ENCODE measurements around the gene VBP1.
"Not testable (repeated sequence)": the region's sequence is repeated elsewhere in the genome, so short reads cannot be mapped to it uniquely, and the experiment has no call there.

VBP1 gene, protein sequence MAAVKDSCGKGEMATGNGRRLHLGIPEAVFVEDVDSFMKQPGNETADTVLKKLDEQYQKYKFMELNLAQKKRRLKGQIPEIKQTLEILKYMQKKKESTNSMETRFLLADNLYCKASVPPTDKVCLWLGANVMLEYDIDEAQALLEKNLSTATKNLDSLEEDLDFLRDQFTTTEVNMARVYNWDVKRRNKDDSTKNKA

GRCh38 chrX:155216179-155216939 is at the start of gene VBP1:
Gene VBP1 (plus strand): TSS chrX:155216460. CDS start chrX:155216483, 23 bp downstream.
- peak; percentile 81 to 91 for DNase-seq

DNA sequence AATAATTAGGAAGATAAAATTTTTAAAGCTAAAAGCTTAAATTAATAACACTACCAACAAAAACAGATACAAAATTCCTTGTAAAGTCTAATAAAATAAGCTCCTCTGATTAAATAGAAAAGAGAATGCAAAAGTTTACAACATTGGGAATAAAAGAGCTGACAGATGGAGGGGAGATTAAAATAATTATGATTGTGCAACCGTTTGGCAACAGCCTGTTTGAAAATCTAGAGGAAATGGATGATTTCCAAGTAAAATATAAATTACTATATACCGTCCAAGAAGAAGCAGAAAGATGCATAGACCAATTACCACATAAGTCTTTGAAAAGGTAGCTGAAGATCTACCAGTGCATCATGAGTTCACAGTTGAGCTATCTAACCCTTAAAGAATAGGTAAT is 46.4 kb upstream of the VBP1 start:
- no peak for DNase-seq

DNA sequence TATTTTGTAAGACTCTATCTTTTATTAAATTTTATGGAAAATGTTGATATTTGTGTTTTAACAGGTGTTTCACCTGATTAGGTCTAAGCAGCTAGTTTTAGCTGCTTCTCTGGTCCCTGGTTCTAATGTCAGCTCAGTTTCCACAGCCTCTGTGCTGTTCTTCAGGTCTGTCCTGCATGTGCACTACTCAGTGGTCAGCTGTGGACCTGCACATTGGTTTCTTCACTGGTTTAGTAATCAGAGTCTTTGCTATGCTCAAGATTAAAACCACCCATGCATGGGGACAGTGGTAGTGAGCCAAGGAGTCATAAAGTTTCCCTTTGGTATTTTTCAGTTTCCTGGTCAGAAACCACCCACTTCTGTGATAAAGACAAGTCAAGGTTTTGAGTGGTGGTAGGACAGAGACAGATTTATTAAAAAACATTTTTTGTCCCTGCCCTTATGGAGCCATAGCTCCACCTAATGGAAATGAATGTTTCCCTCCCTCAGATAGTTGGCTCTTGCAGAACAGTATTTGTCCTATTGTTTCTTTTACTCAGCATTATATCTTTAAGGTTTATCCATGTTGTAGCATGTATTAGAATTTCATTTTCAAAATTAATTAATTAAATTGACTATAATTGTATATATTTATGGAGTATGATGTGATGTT is 36.8 kb upstream of the VBP1 start:
- no peak for DNase-seq

DNA sequence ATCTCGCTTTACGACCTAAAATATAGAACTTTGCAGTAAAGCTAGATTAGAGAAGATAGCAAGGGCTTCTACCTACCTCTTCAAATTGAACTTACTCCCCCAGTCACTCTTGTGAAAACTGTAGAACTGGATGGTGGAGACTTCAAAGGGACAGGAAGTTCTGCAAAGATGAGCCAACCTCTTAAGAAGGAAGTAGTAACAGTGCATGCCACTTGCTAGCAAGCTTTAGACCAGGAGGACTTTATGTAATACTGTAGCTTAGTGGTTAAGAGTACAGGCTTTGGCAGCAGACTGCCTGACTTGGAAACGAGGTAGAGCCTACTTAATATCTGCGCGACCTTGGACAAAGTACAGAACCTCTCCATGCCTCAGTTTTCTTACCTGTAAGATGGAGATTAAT is 27.5 kb upstream of the VBP1 start:
- DNase-seq, result no peak

- DNase-seq, result no peak
Measured at GRCh38 chrX:155211208-155211607, 5.1 kb upstream of the VBP1 start.

DNA sequence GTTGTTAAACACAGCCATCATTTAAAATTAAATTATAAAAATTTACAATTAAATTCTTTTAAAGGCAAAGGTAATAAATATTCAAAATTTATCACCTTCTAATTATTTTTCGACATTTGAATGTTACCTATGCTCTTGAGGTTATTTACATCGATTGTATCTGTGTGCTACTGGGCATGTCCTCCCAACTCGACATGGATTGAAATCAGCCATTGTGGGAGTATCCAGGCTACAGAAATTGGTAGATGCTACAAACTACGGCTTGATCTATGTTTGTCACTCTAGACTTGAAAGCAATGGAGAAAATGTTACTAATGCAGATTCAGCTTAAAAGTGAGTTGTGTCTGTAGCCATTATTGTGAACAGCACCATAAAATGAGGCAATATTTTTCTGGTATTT is 2.5 kb upstream of the VBP1 start:
- DNase-seq, result no peak

- DNase-seq, result no peak
Measured at GRCh38 chrX:155215443-155216178, 649 bp upstream of the VBP1 start.

GRCh38 chrX:155216940-155217440 is 730 bp downstream of the VBP1 start:
- peak in 1 of 2 experiments; percentile 20 for DNase-seq

DNA sequence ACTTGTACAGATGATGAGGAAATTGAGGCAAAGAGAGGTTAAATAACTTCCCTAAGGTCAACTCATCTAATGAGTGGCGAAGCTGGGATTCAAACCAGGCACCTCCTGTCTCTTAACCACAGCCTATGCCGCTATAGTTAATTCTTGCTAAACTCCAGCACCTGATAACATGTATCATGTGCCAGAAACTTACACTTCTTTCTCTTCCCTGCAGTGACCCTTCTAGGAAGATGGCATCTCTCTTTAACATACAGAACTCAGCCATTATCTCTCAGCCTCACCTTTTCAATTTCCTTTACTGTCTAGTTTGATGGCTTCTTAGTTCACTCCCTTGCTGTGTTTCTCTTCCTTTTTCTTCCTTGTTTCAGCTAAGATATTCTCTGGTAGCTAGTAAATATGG is 2.5 kb downstream of the VBP1 start:
- DNase-seq, result no peak

GRCh38 chrX:155221351-155221750 is 5.1 kb downstream of the VBP1 start:
- no peak for DNase-seq

GRCh38 chrX:155223746-155224145 is 7.5 kb downstream of the VBP1 start:
- DNase-seq, result not testable (repeated sequence)

- DNase-seq, result no peak
Measured at GRCh38 chrX:155225774-155226173, 9.5 kb downstream of the VBP1 start.

DNA sequence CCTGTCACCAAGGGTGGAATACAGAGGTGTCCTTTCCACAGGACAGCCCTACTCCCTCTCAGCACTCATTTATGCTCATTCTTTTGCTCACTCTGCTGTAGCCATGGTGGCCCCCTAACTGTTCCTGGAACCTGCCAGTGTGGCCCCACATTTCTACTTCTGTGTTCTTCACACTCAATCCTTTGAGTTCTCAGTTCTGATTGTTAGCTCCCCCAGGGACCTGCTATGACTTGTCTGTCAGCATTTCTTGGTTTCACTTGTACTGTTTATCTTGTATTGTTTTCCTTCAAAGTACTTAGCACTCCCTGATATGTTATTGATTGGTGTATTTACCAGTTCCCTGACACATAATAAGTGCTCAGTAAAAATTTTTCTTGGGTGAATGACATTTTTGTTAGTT is 14.9 kb downstream of the VBP1 start:
- no peak for DNase-seq

DNA sequence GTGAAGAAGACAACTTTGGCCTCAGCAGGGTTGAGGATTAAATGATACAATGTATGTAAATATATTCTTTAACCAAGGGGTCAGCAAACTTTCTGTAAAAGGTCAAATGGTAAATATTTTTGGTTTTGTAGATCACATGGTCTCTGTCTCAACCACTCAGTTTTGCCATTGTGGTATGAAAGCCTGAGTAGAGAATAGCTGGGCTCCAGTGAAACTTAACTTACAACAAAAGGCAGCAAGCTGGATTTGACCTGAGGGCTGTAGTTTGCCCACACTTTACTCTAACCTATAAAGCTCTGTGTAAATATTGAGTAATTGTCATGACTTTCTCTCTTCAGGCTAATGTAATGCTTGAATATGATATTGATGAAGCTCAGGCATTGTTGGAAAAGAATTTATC is 19.6 kb downstream of the VBP1 start:
- DNase-seq, result no peak

- no peak for DNase-seq
Measured at GRCh38 chrX:155237719-155238118, 21.5 kb downstream of the VBP1 start.

GRCh38 chrX:155242300-155242699 is 26.0 kb downstream of the VBP1 start:
- no peak for DNase-seq

DNA sequence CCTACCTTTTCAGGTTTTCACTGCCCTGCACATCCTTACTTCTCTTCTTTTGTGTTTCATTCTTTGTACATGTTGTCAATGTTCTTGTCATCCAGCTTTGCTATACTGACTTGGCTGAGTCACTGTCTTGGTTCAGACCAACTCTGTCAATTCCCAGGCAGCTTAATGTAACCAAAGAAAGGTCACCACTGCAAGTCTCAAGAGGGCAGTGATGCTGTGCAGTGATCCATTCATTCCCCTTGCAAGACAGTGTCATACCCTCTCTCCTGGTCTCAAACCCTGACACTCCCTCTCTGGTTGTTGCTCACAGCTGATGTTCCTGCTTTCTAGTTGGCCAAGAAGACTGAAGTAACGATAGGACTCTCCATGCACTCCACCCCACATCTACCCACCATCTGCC is 30.5 kb downstream of the VBP1 start:
- no peak for DNase-seq

DNA sequence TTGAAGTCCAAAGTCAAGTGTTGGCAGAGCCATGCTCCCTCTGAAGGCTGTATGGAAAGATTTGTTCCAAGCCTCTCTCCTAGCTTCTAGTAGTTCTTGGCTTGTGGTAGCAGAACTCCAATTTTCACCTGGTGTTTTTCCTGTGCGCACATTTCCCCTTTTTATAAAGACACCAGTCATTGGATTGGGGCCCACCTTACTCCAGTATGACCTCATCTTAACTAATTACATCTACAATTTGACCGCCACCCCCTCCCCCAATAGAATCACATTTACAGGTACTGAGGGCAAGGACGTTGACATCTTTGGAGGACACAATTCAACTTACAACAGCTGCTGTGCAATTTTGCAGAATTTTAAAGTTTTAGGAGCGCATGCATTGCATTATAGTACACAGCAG is 31.2 kb downstream of the VBP1 start:
- no peak for DNase-seq

DNA sequence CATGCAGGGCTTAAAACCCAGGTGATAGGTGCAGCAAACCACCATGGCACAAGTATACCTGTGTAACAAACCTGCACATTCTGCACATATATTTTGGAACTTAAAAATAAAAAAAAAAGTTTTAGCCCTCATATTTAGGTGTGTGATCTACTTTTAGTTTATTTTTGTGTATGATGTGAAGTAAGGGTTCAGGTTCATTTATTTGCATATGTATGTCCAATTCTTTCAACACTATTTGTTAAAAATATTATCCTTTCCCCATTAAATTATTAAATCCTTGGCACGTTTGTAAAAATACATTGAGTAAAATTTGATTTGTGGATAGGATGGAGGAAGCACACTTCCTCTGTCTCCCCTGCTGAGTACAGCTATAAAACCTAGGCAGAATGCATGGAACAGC is 35.1 kb downstream of the VBP1 start:
- no peak for DNase-seq

GRCh38 chrX:155259752-155260151 is 43.5 kb downstream of the VBP1 start:
- DNase-seq, result peak; percentile 1 to 3

DNA sequence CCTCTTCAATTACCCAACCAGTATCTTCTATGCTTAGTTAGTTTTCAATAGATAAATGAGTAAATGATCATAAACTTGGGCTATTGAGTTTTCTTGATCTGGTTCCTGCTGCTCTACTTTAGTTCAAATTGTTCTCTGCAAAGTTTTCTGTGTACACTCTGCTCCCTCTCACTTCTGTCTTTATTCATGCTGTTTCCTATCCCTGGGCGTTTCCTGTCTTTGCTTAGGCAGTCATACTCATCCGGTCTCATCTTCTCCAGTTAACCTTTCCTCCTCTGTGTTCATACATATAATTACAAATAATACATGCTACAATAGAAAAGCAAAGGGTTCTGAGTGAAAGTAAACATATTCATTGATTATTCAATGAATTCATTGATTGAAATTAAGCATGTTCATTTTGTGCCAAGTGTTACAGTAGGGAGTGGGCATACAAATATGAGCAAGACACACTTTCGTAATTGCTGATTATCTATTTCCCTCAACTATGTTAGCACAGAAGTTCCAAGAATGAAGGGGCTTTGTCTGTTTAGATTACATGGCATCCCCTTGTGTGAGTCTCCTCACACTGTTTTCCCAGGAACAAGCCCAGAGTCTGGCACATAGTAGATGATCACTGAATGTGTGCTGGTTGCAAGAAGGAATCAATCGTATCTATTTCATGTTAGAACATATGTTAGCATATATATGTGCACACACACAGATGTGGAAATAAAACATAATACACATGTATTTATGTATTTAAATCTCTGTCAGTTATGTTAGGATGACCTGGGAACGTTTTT is 46.9 kb downstream of the VBP1 start:
- DNase-seq, result peak in 1 of 2 experiments; percentile 2

- DNase-seq, result peak; percentile 46 to 52
Measured at GRCh38 chrX:155263854-155264628, 47.8 kb downstream of the VBP1 start, which contains the start of gene RAB39B. Gene RAB39B (minus strand): TSS chrX:155264491. CDS start chrX:155264288, 203 bp downstream.
